MCF 10A (cell line): ENCODE measurements around the gene MIF. TPM values are rescaled to one million over a fixed set of nuclear protein-coding genes. Genes with fewer than 3 reads are reported as not detected.

ENCODE experiments used
- BruUV-seq: library from RNA; stranded (reverse); fragments of 400-500 nt; replicated peaks from 2 replicates; lab custom pipeline; 2021; lab: Mats Ljungman, UMichigan
- CTCF ChIA-PET: fragments of 300-600 bp; sonication (Branson Sonifier 250); formaldehyde crosslinking; extraction: SDS; loops from one replicate; lab custom pipeline; 2021; ENCODE audit warnings: antibody characterized with exemption, inconsistent platforms; lab: Yijun Ruan, JAX
- POLR2A ChIA-PET: fragments of 300-600, 350-650 bp; sonication (Branson Sonifier 250); formaldehyde crosslinking; extraction: SDS; loops from one replicate; lab custom pipeline; 2020; ENCODE audit warnings: antibody characterized with exemption, inconsistent platforms; lab: Yijun Ruan, JAX
- DNase-seq: peaks from one replicate; pipeline ENCODE4 v3.0.0-alpha.2; 2018; ENCODE audit not compliant: unreplicated experiment
- H3K27ac Mint-ChIP-seq: one replicate; pipeline ENCODE4 v1.8.0; 2022; ENCODE audit warnings: mild to moderate bottlenecking, low read depth, mixed read lengths; ENCODE audit not compliant: unreplicated experiment
- H3K27me3 Mint-ChIP-seq: one replicate; pipeline ENCODE4 v1.8.0; 2022; ENCODE audit warnings: mixed read lengths; ENCODE audit not compliant: insufficient read depth, unreplicated experiment
- H3K36me3 Mint-ChIP-seq: one replicate; pipeline ENCODE4 v1.8.0; 2022; ENCODE audit warnings: mild to moderate bottlenecking, moderate library complexity, mixed read lengths; ENCODE audit not compliant: insufficient read depth, unreplicated experiment
- H3K4me1 Mint-ChIP-seq: one replicate; pipeline ENCODE4 v1.8.0; 2022; ENCODE audit warnings: mixed read lengths; ENCODE audit not compliant: insufficient read depth, unreplicated experiment
- H3K4me3 Mint-ChIP-seq: one replicate; pipeline ENCODE4 v1.8.0; 2022; ENCODE audit warnings: mild to moderate bottlenecking, moderate library complexity, mixed read lengths; ENCODE audit not compliant: unreplicated experiment
- H3K9me3 Mint-ChIP-seq: one replicate; pipeline ENCODE4 v1.8.0; 2022; ENCODE audit warnings: mixed read lengths; ENCODE audit not compliant: unreplicated experiment
- intact Hi-C: fragments of 100-400 bp; cut with micrococcal nuclease; formaldehyde crosslinking; loops from 2 replicates; pipeline ENCODE4 v1.14.1; 2022
- total RNA-seq: library from RNA; stranded (reverse); gene quantifications from 2 replicates; pipeline ENCODE4 v1.2.3, GENCODE V29; 2022
- TF ChIP-seq, protein P1 (sequence below): fragments of 200-600 bp; IDR thresholded peaks from one replicate; pipeline ENCODE4 v1.8.0; 2022; ENCODE audit warnings: antibody characterized with exemption, mild to moderate bottlenecking; ENCODE audit not compliant: unreplicated experiment

The MIF gene
- total RNA-seq, 1 experiment from 2014 or later: 1,126 TPM

GRCh38 chr22:23846081-23846469, 48.1 kb upstream of the MIF start:
- BruUV-seq: no TSS peak
- H3K9me3 Mint-ChIP-seq: no peaks in the 10 kb centered on the region
- TF ChIP-seq, protein P1, sequence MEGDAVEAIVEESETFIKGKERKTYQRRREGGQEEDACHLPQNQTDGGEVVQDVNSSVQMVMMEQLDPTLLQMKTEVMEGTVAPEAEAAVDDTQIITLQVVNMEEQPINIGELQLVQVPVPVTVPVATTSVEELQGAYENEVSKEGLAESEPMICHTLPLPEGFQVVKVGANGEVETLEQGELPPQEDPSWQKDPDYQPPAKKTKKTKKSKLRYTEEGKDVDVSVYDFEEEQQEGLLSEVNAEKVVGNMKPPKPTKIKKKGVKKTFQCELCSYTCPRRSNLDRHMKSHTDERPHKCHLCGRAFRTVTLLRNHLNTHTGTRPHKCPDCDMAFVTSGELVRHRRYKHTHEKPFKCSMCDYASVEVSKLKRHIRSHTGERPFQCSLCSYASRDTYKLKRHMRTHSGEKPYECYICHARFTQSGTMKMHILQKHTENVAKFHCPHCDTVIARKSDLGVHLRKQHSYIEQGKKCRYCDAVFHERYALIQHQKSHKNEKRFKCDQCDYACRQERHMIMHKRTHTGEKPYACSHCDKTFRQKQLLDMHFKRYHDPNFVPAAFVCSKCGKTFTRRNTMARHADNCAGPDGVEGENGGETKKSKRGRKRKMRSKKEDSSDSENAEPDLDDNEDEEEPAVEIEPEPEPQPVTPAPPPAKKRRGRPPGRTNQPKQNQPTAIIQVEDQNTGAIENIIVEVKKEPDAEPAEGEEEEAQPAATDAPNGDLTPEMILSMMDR: no peak

GRCh38 chr22:23847310-23847920, 46.8 kb upstream of the MIF start:
- TF ChIP-seq, protein P1: no peak
- intact Hi-C loops: loop anchor here (5.0 kb wide), 3 partner anchors 80 to 305 kb away; partner anchors contain the start of gene CHCHD10
- Mint-ChIP-seq H3K27ac (no peak overlapping the region), H3K36me3 (no peaks in the 10 kb centered on the region), H3K4me1 (peaks cover 5% of the 10 kb centered on the region), H3K9me3 (no peaks in the 10 kb centered on the region), H3K4me3 (no peak overlapping the region), H3K27me3 (no peaks in the 10 kb centered on the region)
- no TSS peak for BruUV-seq
- CTCF ChIA-PET: interaction anchor here (3.4 to 4.9 kb wide), 2 partner anchors 11 to 77 kb away, joined by 29 to 53 read pairs; partner anchors contain the start of genes CHCHD10, MMP11 and SLC2A11
- DNase-seq: no peak
- POLR2A ChIA-PET: interaction anchor here (1.5 kb wide), 1 partner anchor 35 kb away, joined by 3 read pairs; no protein-coding TSS in a partner anchor

More at GRCh38 chr22:23846081-23846469, 48.1 kb upstream of the MIF start:
- Mint-ChIP-seq H3K27ac (peak overlapping the region; percentile 63), H3K27me3 (no peaks in the 10 kb centered on the region), H3K36me3 (no peaks in the 10 kb centered on the region), H3K4me1 (peaks cover 5% of the 10 kb centered on the region), H3K4me3 (no peak overlapping the region)
- no peak for DNase-seq
- intact Hi-C loops: loop anchor here (5.0 kb wide), 3 partner anchors 79 to 304 kb away; partner anchors contain the start of gene CHCHD10
- ChIA-PET POLR2A (interaction anchor here (0.6 to 1.5 kb wide), 8 partner anchors 20 to 165 kb away, joined by 3 to 4 read pairs (median 4); partner anchors contain the start of genes CABIN1, CHCHD10 and ZNF70), CTCF (interaction anchor here (0.6 to 1.5 kb wide), 7 partner anchors 10 to 1735 kb away, joined by 3 to 7 read pairs (median 3); no protein-coding TSS in a partner anchor)

DNA sequence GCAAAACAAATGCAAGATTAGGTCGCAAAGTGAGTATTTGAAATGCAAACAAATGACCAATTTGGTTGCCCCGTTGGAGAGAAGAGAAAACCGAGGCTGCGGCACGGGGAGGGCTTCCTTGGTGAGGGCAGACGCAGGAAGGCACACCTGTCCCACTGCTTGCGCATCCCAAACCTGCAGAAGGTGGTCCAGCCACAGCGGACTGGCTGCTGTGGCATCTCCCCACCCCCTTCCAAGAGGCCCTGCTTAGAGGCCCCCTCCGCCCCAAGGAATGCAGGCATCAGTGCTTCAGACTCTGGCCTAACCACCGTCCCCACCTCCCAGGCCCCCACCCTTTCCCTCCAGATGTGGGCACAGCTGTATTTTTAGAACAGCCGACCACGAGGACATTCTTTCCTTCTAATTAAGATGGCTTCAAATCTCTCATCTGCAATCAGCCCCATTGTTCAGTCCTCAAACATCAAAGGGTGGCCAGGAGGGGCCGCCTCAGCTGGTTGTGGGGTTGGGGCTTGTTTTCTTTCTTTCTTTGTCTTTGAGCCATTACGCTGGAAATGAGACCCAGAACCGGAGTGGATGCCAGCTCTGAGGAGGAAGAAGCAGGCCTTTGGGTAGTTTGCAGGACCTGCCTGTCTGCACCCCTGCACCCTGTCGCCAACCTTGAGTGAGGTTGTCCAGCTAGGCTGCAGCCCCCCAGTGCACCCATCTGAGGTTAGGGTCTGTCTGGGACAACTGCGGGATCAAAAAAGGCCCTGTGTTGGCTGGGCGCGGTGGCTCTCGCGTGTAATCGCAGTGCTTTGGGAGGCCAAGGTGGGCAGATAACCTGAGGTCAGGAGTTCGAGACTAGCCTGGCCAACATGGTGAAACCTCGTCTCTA, 46.0 kb upstream of the MIF start:
- ChIA-PET CTCF (interaction anchor here (0.9 to 4.9 kb wide), 6 partner anchors 10 to 460 kb away, joined by 3 to 53 read pairs (median 4); partner anchors contain the start of genes CHCHD10, MMP11 and SLC2A11), POLR2A (no interaction called here)
- DNase-seq: no peak
- no TSS peak for BruUV-seq
- no peak overlapping the region for H3K27ac Mint-ChIP-seq
- intact Hi-C loops: loop anchor here (5.0 kb wide), 3 partner anchors 81 to 306 kb away; partner anchors contain the start of gene CHCHD10
- no peak overlapping the region for H3K4me3 Mint-ChIP-seq
- H3K9me3 Mint-ChIP-seq: no peaks in the 10 kb centered on the region
- TF ChIP-seq, protein P1: no peak
- no peaks in the 10 kb centered on the region for H3K36me3 Mint-ChIP-seq
- no peaks in the 10 kb centered on the region for H3K27me3 Mint-ChIP-seq
- H3K4me1 Mint-ChIP-seq: peaks cover 5% of the 10 kb centered on the region
